ENCODE measurements around the gene TMEM145. TPM values are rescaled to one million over a fixed set of nuclear protein-coding genes. Genes with fewer than 3 reads are reported as not detected.
A peak's percentile ranks its signal among the peaks of the same experiment; 100 is the strongest.

The TMEM145 gene
- total and polyA plus RNA-seq, 5 donors from 2014 or later = not detected

- DNase-seq (no peak), ATAC-seq (ENCODE audit: low read depth in 2 of 2) (no peak)
- Histone ChIP-seq H3K4me1 (ENCODE audit: control insufficient read depth, insufficient read depth, low read length, poor library complexity, severe bottlenecking) (peaks cover 25% of the 10 kb centered on the region), H3K9me3 (ENCODE audit: control insufficient read depth in 2 of 2, low read length in 2 of 2) (no peaks in the 10 kb centered on the region), H3K4me3 (ENCODE audit: low read depth, low read length) (peak overlapping the region; percentile 72), H3K27me3 (ENCODE audit: control insufficient read depth, insufficient read depth, low read length) (peaks cover 6% of the 10 kb centered on the region), H3K36me3 (ENCODE audit: control insufficient read depth, insufficient read depth, low read length) (no peaks in the 10 kb centered on the region), H3K27ac (ENCODE audit: insufficient read depth, low read length, poor library complexity, severe bottlenecking) (no peak overlapping the region)
- peaks cover 3 to 31% (median 22%) of the 10 kb centered on the region in 4 donors for H3K4me1 Mint-ChIP-seq
- peaks cover 0 to 4% (median 0%) of the 10 kb centered on the region in 7 donors for H3K9me3 Mint-ChIP-seq
- H3K27ac Mint-ChIP-seq = peak overlapping the region; percentile 38 to 87 (median 70)
- H3K4me3 Mint-ChIP-seq = peak overlapping the region; percentile 88 to 96 (median 94)
- peaks cover 3% of the 10 kb centered on the region for H3K36me3 Mint-ChIP-seq
- H3K27me3 Mint-ChIP-seq = peaks cover 42% of the 10 kb centered on the region
These were observed 11.7 kb downstream of the TMEM145 start for GRCh38 chr19:42324655-42325307.

DNA sequence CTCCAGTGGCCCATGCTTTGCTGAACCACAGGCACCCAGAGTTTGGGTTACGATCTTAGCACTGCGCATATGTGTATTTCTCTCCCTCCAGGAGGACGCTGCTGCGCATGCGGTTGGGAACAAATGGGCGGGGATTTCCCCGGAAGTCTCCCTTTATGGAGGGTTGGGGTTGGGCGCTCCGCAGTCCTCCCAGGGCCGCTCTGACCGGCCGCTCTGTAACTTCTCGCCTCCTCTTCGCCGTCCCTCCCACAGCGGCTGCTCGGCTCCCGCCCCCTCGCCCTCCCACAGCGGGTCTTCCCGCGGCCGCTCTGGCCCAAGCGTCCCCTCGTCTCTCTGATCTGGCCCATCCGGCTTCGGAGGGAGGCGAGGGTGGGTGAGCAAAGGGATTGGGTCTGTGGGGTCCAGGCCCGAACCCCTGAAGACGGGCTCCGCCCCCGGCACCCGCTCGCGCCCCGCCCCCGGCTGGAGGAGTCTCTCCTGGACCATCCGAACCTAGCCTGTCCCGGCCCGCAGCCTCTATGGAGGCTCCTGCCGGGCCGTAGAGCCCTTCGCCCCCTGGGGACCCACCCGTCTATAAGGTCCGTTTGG lies 12.3 kb downstream of the TMEM145 start, which contains the start of gene MEGF8:
Gene MEGF8 (plus strand): TSS at position 328 of the 588 bp plus-strand sequence. CDS start 609 bp downstream, outside the sequence.
- ATAC-seq (ENCODE audit: low read depth in 2 of 2) (peak; percentile 92 to 94), DNase-seq (peak; percentile 96 to 99 (median 98))
- Histone ChIP-seq H3K9me3 (ENCODE audit: control insufficient read depth in 2 of 2, low read length in 2 of 2) (no peaks in the 10 kb centered on the region), H3K36me3 (ENCODE audit: control insufficient read depth, insufficient read depth, low read length) (no peaks in the 10 kb centered on the region), H3K4me3 (ENCODE audit: low read depth, low read length) (peak within 1 kb of the TSS; percentile 72), H3K4me1 (ENCODE audit: control insufficient read depth, insufficient read depth, low read length, poor library complexity, severe bottlenecking) (peaks cover 25% of the 10 kb centered on the region), H3K27ac (ENCODE audit: insufficient read depth, low read length, poor library complexity, severe bottlenecking) (peak within 1 kb of the TSS; percentile 75), H3K27me3 (ENCODE audit: control insufficient read depth, insufficient read depth, low read length) (peaks cover 6% of the 10 kb centered on the region)
- Mint-ChIP-seq H3K27ac (peak within 1 kb of the TSS; percentile 38 to 87 (median 70)), H3K27me3 (peaks cover 41% of the 10 kb centered on the region), H3K4me3 (peak within 1 kb of the TSS; percentile 88 to 96 (median 94)), H3K4me1 (peaks cover 3 to 31% (median 22%) of the 10 kb centered on the region in 4 donors), H3K36me3 (peaks cover 3% of the 10 kb centered on the region), H3K9me3 (peaks cover 0 to 4% (median 0%) of the 10 kb centered on the region in 7 donors)

DNA sequence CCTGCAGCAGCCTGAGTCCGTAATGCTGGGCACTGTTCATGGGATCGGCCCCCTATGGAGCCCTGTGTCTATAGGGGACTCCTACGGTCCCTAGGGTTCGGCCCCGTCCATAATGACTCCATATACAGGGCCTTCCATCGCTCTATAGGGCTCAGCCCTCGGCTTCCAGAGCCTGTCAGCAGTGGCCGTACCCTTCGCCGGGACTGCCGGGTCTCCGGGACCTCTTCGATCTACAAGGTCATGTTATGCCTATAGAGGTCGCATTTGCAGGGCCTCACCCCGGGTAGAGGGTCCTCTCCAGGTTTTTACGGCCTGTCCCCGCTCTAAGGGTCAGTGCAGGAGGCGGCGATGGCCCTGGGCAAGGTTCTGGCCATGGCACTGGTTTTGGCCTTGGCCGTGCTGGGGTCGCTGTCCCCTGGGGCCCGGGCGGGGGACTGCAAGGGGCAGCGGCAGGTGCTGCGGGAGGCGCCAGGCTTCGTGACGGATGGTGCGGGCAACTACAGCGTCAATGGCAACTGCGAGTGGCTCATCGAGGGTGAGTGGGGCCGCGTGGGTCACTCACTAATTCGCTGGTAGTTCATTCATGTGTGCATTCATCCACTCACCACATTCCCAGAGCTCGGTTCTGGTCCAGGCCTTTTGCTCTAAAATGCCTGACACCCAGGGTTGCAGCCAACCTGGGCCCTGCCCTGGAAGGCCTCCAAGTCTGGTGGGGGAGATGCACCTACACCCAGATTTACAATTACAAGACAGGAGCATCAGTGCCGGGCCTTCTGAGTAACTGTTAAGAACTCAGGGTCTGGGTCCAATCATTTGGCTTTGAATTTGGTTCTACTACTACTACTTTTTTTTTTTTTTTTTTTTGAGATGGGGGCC lies 13.0 kb downstream of the TMEM145 start:
- peaks cover 3% of the 10 kb centered on the region for H3K36me3 Mint-ChIP-seq
- Histone ChIP-seq H3K36me3 (ENCODE audit: control insufficient read depth, insufficient read depth, low read length) (no peaks in the 10 kb centered on the region), H3K4me3 (ENCODE audit: low read depth, low read length) (peak overlapping the region; percentile 72), H3K27me3 (ENCODE audit: control insufficient read depth, insufficient read depth, low read length) (peaks cover 6% of the 10 kb centered on the region), H3K27ac (ENCODE audit: insufficient read depth, low read length, poor library complexity, severe bottlenecking) (peak overlapping the region; percentile 75), H3K9me3 (ENCODE audit: control insufficient read depth in 2 of 2, low read length in 2 of 2) (no peaks in the 10 kb centered on the region), H3K4me1 (ENCODE audit: control insufficient read depth, insufficient read depth, low read length, poor library complexity, severe bottlenecking) (peaks cover 25% of the 10 kb centered on the region)
- peak overlapping the region; percentile 88 to 96 (median 94) for H3K4me3 Mint-ChIP-seq
- peaks cover 0 to 4% (median 0%) of the 10 kb centered on the region in 7 donors for H3K9me3 Mint-ChIP-seq
- DNase-seq (peak in 2 of 3 donors; percentile 21 to 42), ATAC-seq (ENCODE audit: low read depth in 2 of 2) (peak in 1 of 2 donors; percentile 1)
- H3K4me1 Mint-ChIP-seq = peaks cover 3 to 35% (median 22%) of the 10 kb centered on the region in 4 donors
- peak overlapping the region in 2 of 3 donors; percentile 70 to 87 for H3K27ac Mint-ChIP-seq
- H3K27me3 Mint-ChIP-seq = peaks cover 34% of the 10 kb centered on the region

DNA sequence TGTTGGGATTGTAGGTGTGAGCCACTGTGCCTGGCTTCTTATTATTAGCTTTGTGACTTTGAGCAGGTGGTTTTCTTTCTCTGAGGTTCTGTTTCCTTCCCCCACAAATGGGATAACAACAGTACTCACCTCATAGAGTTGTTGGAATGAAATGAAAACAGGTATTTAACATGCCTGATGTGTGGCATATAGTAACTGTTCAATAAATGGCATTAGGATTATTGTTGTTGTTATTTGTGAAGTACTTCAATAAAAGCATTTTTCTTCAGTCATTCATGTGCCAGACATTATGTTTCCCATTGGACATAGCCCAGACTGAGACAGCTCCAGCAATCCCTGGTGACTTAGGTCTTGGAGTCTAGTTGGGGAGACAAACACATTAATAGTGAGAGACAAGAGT lies 13.9 kb downstream of the TMEM145 start:
- Histone ChIP-seq H3K4me3 (ENCODE audit: low read depth, low read length) (peak overlapping the region; percentile 21), H3K4me1 (ENCODE audit: control insufficient read depth, insufficient read depth, low read length, poor library complexity, severe bottlenecking) (peaks cover 25% of the 10 kb centered on the region), H3K27ac (ENCODE audit: insufficient read depth, low read length, poor library complexity, severe bottlenecking) (no peak overlapping the region), H3K9me3 (ENCODE audit: control insufficient read depth in 2 of 2, low read length in 2 of 2) (no peaks in the 10 kb centered on the region), H3K36me3 (ENCODE audit: control insufficient read depth, insufficient read depth, low read length) (no peaks in the 10 kb centered on the region), H3K27me3 (ENCODE audit: control insufficient read depth, insufficient read depth, low read length) (peaks cover 6% of the 10 kb centered on the region)
- Mint-ChIP-seq H3K27me3 (peaks cover 28% of the 10 kb centered on the region), H3K36me3 (peaks cover 3% of the 10 kb centered on the region), H3K4me1 (peaks cover 3 to 35% (median 22%) of the 10 kb centered on the region in 4 donors), H3K9me3 (peaks cover 0 to 4% (median 0%) of the 10 kb centered on the region in 7 donors), H3K27ac (no peak overlapping the region), H3K4me3 (peak overlapping the region; percentile 88 to 96 (median 94))
- DNase-seq = no peak
- no peak for ATAC-seq (ENCODE audit: low read depth in 2 of 2)

- no peak overlapping the region for H3K27ac Mint-ChIP-seq
- peaks cover 3 to 35% (median 22%) of the 10 kb centered on the region in 4 donors for H3K4me1 Mint-ChIP-seq
- DNase-seq (no peak), ATAC-seq (ENCODE audit: low read depth in 2 of 2) (no peak)
- Histone ChIP-seq H3K9me3 (ENCODE audit: control insufficient read depth in 2 of 2, low read length in 2 of 2) (no peaks in the 10 kb centered on the region), H3K4me1 (ENCODE audit: control insufficient read depth, insufficient read depth, low read length, poor library complexity, severe bottlenecking) (peaks cover 25% of the 10 kb centered on the region), H3K27me3 (ENCODE audit: control insufficient read depth, insufficient read depth, low read length) (peaks cover 6% of the 10 kb centered on the region), H3K4me3 (ENCODE audit: low read depth, low read length) (no peak overlapping the region), H3K36me3 (ENCODE audit: control insufficient read depth, insufficient read depth, low read length) (no peaks in the 10 kb centered on the region), H3K27ac (ENCODE audit: insufficient read depth, low read length, poor library complexity, severe bottlenecking) (no peak overlapping the region)
- peaks cover 24% of the 10 kb centered on the region for H3K27me3 Mint-ChIP-seq
- peaks cover 0 to 4% (median 0%) of the 10 kb centered on the region in 7 donors for H3K9me3 Mint-ChIP-seq
- peaks cover 3% of the 10 kb centered on the region for H3K36me3 Mint-ChIP-seq
- peak overlapping the region in 2 of 4 donors; percentile 38 to 88 for H3K4me3 Mint-ChIP-seq
These were observed 14.3 kb downstream of the TMEM145 start for GRCh38 chr19:42327381-42327780.

DNA sequence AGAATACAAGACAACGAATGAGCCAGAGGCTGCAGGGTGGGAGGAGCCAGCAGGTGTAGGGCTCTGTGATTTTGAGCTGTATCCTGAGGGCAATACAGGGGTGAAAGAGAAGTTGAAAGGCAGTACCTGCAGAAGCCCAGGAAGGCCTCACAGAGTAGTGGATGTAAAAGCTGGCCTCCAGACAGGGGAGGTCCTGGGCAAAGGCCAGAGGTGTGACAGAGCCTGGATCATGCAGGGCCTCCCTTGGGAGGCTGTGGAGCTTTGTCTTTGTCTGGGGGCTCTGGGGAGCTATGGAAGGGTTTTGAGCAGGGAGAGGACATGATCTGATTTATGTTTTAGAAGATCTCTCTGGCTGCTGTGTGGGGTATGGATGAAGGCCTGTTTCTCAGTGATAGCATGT lies 15.0 kb downstream of the TMEM145 start:
- H3K27ac ChIP-seq (ENCODE audit: insufficient read depth, low read length, poor library complexity, severe bottlenecking) = no peak overlapping the region
- H3K4me1 ChIP-seq (ENCODE audit: control insufficient read depth, insufficient read depth, low read length, poor library complexity, severe bottlenecking) = peaks cover 25% of the 10 kb centered on the region
- H3K4me3 ChIP-seq (ENCODE audit: low read depth, low read length) = no peak overlapping the region
- peaks cover 3% of the 10 kb centered on the region for H3K36me3 Mint-ChIP-seq
- H3K27ac Mint-ChIP-seq = peak overlapping the region in 1 of 3 donors; percentile 48
- no peak for ATAC-seq (ENCODE audit: low read depth in 2 of 2)
- peaks cover 3 to 35% (median 22%) of the 10 kb centered on the region in 4 donors for H3K4me1 Mint-ChIP-seq
- H3K4me3 Mint-ChIP-seq = peak overlapping the region in 1 of 4 donors; percentile 88
- no peaks in the 10 kb centered on the region for H3K36me3 ChIP-seq (ENCODE audit: control insufficient read depth, insufficient read depth, low read length)
- peaks cover 0 to 4% (median 0%) of the 10 kb centered on the region in 7 donors for H3K9me3 Mint-ChIP-seq
- no peak for DNase-seq
- no peaks in the 10 kb centered on the region for H3K9me3 ChIP-seq (ENCODE audit: control insufficient read depth in 2 of 2, low read length in 2 of 2)
- H3K27me3 Mint-ChIP-seq = peaks cover 17% of the 10 kb centered on the region
- H3K27me3 ChIP-seq (ENCODE audit: control insufficient read depth, insufficient read depth, low read length) = peaks cover 3% of the 10 kb centered on the region

GRCh38 chr19:42328854-42329253 lies 15.7 kb downstream of the TMEM145 start:
- Mint-ChIP-seq H3K4me3 (peak overlapping the region in 1 of 4 donors; percentile 46), H3K4me1 (peaks cover 3 to 35% (median 22%) of the 10 kb centered on the region in 4 donors), H3K9me3 (peaks cover 0 to 4% (median 0%) of the 10 kb centered on the region in 7 donors), H3K27me3 (peaks cover 14% of the 10 kb centered on the region), H3K27ac (peak overlapping the region in 1 of 3 donors; percentile 34), H3K36me3 (peaks cover 3% of the 10 kb centered on the region)
- Histone ChIP-seq H3K36me3 (ENCODE audit: control insufficient read depth, insufficient read depth, low read length) (no peaks in the 10 kb centered on the region), H3K4me1 (ENCODE audit: control insufficient read depth, insufficient read depth, low read length, poor library complexity, severe bottlenecking) (peaks cover 23% of the 10 kb centered on the region), H3K9me3 (ENCODE audit: control insufficient read depth in 2 of 2, low read length in 2 of 2) (no peaks in the 10 kb centered on the region), H3K4me3 (ENCODE audit: low read depth, low read length) (no peak overlapping the region), H3K27ac (ENCODE audit: insufficient read depth, low read length, poor library complexity, severe bottlenecking) (no peak overlapping the region), H3K27me3 (ENCODE audit: control insufficient read depth, insufficient read depth, low read length) (no peaks in the 10 kb centered on the region)
- DNase-seq (no peak), ATAC-seq (ENCODE audit: low read depth in 2 of 2) (no peak)
